ENCODE measurements around the gene CFAP74.

The CFAP74 gene

GRCh38 chr1:1929102-1929638 lies 74.4 kb downstream of the CFAP74 start:
- no peak overlapping the region for H3K27ac ChIP-seq (ENCODE audit: extremely low read depth, low read depth, low read length)
- no peaks in the 10 kb centered on the region for H3K36me3 ChIP-seq (ENCODE audit: control insufficient read depth in 2 of 2, insufficient read depth in 1 of 2, low read length in 2 of 2)
- no peak overlapping the region for H3K4me3 ChIP-seq (ENCODE audit: low read depth, low read length)
- TF ChIP-seq TSHZ1 (tag by site-specific recombination; IDR thresholded peaks at IDR 0.05; ENCODE audit: borderline replicate concordance) (no peak), ZNF140 (tag by site-specific recombination; IDR thresholded peaks at IDR 0.05) (no peak), ZEB2 (tag by site-specific recombination; IDR thresholded peaks at IDR 0.05) (no peak), YY2 (tag by site-specific recombination; IDR thresholded peaks at IDR 0.05) (no peak), ZNF350 (tag by site-specific recombination; IDR thresholded peaks at IDR 0.05) (no peak), ZNF768 (tag by site-specific recombination; IDR thresholded peaks at IDR 0.05) (no peak), ZBTB8A (tag by site-specific recombination; IDR thresholded peaks at IDR 0.05) (no peak)
- H3K9me3 ChIP-seq (ENCODE audit: control insufficient read depth, insufficient read depth, low read depth, low read length), result no peaks in the 10 kb centered on the region
- CTCF ChIA-PET, result interaction anchor here (2.1 kb wide), 1 partner anchor 15 kb away, joined by 9 read pairs; no protein-coding TSS in a partner anchor
- POLR2A ChIA-PET, result no interaction called here
- H3K4me1 ChIP-seq (ENCODE audit: control insufficient read depth, insufficient read depth, low read length), result no peaks in the 10 kb centered on the region

GRCh38 chr1:1928231-1929101 lies 75.1 kb downstream of the CFAP74 start:
- Histone ChIP-seq H3K36me3 (ENCODE audit: control insufficient read depth in 2 of 2, insufficient read depth in 1 of 2, low read length in 2 of 2) (no peaks in the 10 kb centered on the region), H3K4me3 (ENCODE audit: low read depth, low read length) (no peak overlapping the region), H3K4me1 (ENCODE audit: control insufficient read depth, insufficient read depth, low read length) (no peaks in the 10 kb centered on the region), H3K9me3 (ENCODE audit: control insufficient read depth, insufficient read depth, low read depth, low read length) (no peaks in the 10 kb centered on the region), H3K27ac (ENCODE audit: extremely low read depth, low read depth, low read length) (no peak overlapping the region)
- ChIA-PET CTCF (no interaction called here), POLR2A (no interaction called here)
- TF ChIP-seq KLF9 (tag by site-specific recombination; IDR thresholded peaks at IDR 0.05; ENCODE audit: low read depth), result no peak
- no peak for TF ChIP-seq ZNF155 (tag by site-specific recombination; IDR thresholded peaks at IDR 0.05)
- no peak for TF ChIP-seq ZNF37A (tag by site-specific recombination; IDR thresholded peaks at IDR 0.05)
- TF ChIP-seq ZNF132 (tag by site-specific recombination; IDR thresholded peaks at IDR 0.05; ENCODE audit: borderline replicate concordance), result no peak
- TF ChIP-seq ZNF157 (tag by site-specific recombination; IDR thresholded peaks at IDR 0.05), result no peak
- TF ChIP-seq ZNF426 (tag by site-specific recombination; IDR thresholded peaks at IDR 0.05), result no peak

GRCh38 chr1:1927751-1928150 lies 75.8 kb downstream of the CFAP74 start:
- POLR2A ChIA-PET, result no interaction called here
- no peak for TF ChIP-seq MZF1 (tag by site-specific recombination; IDR thresholded peaks at IDR 0.05; ENCODE audit: borderline replicate concordance)
- TF ChIP-seq ZNF654 (tag by site-specific recombination; IDR thresholded peaks at IDR 0.05; ENCODE audit: low read depth), result no peak
- no peak for TF ChIP-seq ZNF449 (tag by site-specific recombination; IDR thresholded peaks at IDR 0.05)
- TF ChIP-seq ZNF785 (tag by site-specific recombination; IDR thresholded peaks at IDR 0.05), result no peak
- Histone ChIP-seq H3K4me3 (ENCODE audit: low read depth, low read length) (no peak overlapping the region), H3K36me3 (ENCODE audit: control insufficient read depth in 2 of 2, insufficient read depth in 1 of 2, low read length in 2 of 2) (no peaks in the 10 kb centered on the region), H3K4me1 (ENCODE audit: control insufficient read depth, insufficient read depth, low read length) (no peaks in the 10 kb centered on the region), H3K27ac (ENCODE audit: extremely low read depth, low read depth, low read length) (no peak overlapping the region), H3K9me3 (ENCODE audit: control insufficient read depth, insufficient read depth, low read depth, low read length) (no peaks in the 10 kb centered on the region)
- CTCF ChIA-PET, result no interaction called here
